ENCODE data around the gene BPTF. TPM values are rescaled to one million over a fixed set of nuclear protein-coding genes. Genes with fewer than 3 reads are reported as not detected.
A peak's percentile ranks its signal among the peaks of the same experiment; 100 is the strongest.
"Not testable (repeated sequence)": the region's sequence is repeated elsewhere in the genome, so short reads cannot be mapped to it uniquely, and the experiment has no call there.

The BPTF gene, protein sequence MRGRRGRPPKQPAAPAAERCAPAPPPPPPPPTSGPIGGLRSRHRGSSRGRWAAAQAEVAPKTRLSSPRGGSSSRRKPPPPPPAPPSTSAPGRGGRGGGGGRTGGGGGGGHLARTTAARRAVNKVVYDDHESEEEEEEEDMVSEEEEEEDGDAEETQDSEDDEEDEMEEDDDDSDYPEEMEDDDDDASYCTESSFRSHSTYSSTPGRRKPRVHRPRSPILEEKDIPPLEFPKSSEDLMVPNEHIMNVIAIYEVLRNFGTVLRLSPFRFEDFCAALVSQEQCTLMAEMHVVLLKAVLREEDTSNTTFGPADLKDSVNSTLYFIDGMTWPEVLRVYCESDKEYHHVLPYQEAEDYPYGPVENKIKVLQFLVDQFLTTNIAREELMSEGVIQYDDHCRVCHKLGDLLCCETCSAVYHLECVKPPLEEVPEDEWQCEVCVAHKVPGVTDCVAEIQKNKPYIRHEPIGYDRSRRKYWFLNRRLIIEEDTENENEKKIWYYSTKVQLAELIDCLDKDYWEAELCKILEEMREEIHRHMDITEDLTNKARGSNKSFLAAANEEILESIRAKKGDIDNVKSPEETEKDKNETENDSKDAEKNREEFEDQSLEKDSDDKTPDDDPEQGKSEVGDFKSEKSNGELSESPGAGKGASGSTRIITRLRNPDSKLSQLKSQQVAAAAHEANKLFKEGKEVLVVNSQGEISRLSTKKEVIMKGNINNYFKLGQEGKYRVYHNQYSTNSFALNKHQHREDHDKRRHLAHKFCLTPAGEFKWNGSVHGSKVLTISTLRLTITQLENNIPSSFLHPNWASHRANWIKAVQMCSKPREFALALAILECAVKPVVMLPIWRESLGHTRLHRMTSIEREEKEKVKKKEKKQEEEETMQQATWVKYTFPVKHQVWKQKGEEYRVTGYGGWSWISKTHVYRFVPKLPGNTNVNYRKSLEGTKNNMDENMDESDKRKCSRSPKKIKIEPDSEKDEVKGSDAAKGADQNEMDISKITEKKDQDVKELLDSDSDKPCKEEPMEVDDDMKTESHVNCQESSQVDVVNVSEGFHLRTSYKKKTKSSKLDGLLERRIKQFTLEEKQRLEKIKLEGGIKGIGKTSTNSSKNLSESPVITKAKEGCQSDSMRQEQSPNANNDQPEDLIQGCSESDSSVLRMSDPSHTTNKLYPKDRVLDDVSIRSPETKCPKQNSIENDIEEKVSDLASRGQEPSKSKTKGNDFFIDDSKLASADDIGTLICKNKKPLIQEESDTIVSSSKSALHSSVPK (N-terminal part only)
- 58.3 TPM for polyA plus RNA-seq (ENCODE audit: insufficient read length)

- DNase-seq (ENCODE audit: low read depth) = peak; percentile 87
Observed at GRCh38 chr17:67824735-67825626, at the start of gene BPTF. Gene BPTF, plus strand, starts transcription at chr17:67825503. Its CDS starts 222 bp downstream, at chr17:67825725.

DNA sequence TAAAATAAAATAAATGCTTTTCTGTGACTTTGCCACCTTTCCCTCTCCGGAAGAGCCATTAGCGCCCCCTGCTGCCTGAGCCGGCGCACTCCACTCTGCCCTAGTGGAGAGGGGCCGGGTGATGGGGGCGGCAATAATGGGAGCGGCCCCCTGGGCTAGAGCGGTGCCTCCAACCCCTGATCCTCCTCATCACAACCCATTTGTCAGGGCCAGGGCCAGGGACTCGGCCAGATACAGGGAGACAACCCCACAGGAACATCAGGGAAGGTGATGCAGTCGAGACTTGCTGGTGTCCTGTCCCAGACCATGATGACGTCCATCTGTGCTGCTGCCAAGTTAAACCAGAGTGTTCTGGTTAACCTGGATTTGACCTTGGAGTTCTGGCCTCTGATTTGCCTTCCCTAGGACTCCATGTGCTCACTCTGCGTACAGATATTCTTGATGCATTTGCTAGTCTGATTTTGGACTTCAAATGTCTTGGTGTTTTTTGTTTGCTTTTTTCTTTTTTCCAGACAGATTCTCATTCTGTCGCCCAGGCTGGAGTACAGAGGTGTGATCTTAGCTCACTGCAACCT is 46.1 kb upstream of the BPTF start:
- DNase-seq (ENCODE audit: low read depth) = peak; percentile 69

DNA sequence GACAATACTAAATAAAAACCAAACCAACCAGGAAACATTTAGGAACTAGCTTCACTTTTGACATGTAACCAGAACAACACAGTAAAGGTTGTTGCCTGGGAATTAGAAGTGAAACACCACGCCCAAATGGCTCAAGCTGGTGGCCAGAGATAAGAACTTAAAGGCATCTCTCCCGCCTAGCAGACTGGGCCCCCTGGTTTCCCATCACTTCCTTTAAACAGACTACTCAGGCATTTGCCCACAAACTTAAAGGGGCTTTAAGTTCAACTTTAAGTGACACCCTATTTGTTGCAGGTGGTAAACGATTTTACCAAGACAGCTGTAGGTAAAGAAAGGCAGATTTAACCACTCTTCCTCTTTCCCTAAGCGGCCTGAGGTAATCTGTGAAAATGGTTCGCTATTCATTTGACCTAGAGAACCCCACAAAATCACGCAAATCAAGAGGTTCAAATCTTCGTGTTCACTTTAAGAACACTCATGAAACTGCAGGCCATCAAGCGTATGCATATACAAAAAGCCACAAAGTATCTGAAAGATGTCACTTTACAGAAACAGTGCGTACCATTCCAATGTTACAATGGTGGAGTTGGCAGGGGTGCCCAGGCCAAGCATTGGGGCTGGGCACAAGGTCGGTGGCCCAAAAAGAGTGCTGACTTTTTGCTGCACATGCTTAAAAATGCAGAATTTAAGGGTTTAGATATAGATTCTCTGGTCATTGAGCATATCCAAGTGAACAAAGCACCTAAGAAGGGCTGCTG is 40.8 kb upstream of the BPTF start:
- no peak for DNase-seq (ENCODE audit: low read depth)

GRCh38 chr17:67785122-67785477 is 40.2 kb upstream of the BPTF start:
- no peak for DNase-seq (ENCODE audit: low read depth)

GRCh38 chr17:67785504-67785903 is 39.8 kb upstream of the BPTF start:
- no peak for DNase-seq (ENCODE audit: low read depth)

DNA sequence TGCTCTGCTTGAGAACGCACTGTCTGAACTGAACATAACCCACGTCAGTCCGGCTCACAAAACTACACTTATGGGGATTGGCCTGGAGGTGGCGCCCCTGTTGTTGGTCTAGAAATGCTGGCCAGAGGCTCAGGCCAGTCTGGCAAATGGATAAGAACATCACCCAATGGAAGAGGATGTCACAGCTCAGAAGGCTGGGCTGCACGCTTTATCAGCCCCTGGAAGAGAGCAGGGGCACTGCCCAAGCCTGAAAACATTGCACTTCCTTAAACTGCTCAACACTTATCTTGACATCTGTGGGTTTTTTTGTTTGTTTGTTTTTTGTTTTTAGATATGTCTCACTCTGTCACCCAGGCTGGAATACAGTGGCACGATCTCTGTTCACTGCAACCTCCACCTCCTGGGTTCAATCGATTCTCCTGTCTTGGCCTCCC is 24.8 kb upstream of the BPTF start:
- DNase-seq (ENCODE audit: low read depth) = no peak

DNA sequence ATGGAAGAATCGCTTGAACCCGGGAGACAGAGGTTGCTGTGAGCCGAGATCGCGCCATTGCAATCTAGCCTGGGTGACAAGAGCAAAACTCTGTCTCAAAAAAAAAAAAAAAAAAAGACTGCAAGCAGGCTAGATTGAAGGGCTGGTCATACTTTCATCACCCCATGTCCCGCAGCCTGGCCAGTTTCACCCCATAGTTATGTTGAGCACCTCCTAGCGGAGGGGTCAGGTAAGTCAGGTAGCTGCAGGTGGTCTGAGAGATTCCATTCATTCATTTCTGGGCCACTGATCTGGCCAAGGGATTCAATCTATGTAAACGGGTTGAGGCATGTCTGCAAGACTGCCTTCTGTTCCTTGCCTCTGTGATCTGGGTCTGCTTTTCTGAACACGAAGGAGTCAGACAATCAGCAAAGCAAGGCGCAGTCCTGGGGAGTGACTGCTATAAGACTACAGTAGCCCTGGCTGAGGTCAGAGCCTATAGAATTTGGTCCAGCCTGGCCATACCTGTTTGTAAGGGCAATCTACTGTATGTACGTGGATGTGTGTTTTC is 23.6 kb upstream of the BPTF start:
- no peak for DNase-seq (ENCODE audit: low read depth)

GRCh38 chr17:67810464-67810863 is 14.8 kb upstream of the BPTF start:
- no peak for DNase-seq (ENCODE audit: low read depth)

DNA sequence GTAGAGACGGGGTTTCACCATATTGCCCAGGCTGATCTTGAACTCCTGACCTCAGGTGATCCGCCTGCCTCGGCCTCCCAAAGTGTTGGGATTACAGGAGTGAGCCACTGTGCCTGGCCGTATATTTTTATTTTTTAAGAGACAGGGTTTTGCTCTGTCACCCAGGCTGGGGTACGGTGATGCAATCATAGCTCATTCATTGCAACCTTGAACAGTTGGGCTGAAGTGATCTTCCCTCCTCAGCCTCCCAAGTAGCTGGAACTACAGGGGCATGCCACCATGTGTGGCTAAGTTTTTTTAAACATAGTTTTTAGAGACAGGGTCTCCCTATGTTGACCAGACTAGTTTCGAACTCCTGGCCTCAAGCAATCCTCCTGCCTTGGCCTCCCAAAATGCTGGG is 12.9 kb upstream of the BPTF start:
- DNase-seq (ENCODE audit: low read depth) = not testable (repeated sequence)

DNA sequence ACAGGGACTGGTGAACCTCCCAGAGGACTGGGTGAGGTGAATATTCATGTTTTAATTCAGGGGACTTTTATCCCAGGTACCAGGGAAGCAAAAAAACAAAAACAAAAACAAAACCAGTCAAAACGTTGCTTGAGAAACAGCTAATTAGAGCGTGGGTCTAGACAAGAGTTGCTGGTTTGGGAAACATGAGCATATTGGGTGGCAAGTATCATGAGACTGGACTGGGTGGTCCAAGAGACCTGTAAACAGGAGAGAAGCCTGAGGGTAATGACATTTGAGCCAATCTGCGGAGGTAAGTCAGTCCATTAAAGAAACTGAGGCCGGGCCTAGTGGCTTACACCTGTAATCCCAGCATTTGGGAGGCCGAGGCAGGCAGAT is 11.5 kb upstream of the BPTF start:
- no peak for DNase-seq (ENCODE audit: low read depth)

DNA sequence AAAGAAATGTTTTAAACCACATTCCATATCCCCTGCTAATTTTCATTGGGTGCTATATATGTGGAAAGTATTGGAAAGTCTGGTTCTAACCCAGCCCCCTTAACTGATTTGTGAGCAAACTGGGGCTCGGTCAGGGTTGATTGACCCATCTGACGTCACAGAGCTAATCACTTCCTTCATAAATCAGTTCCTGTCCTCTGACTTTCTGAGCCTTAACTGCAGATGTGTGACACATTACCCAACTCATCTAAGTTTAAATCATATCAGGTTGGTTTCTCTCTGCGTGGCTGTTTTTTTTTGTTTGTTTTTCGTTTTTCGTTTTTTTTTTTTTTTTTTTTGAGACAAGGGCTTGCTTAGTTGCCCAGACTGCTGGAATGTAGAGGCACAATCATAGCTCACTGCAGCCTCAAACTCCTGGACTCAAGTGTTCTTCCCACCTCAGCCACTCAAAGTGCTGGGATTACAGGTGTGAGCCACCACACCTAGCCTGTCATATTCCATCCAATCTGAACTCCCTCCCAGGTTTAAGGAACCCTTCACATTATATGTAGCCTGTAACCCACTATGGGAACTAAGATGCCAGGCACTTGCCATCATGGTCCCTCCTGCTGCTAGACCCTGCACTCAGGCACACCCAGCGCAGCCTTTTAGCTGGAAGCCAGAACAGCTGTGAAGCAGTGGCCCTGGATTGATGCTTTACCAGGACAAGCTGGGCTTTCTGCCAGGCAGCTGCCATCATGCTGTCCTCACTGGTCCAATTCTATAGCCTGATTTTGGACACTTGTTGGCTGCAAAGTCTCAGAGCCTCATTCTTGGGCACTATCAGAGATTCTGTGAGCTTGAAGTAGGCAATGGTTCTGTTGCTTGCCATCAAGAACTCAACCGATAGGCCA is 6.9 kb upstream of the BPTF start:
- DNase-seq (ENCODE audit: low read depth) = no peak

DNA sequence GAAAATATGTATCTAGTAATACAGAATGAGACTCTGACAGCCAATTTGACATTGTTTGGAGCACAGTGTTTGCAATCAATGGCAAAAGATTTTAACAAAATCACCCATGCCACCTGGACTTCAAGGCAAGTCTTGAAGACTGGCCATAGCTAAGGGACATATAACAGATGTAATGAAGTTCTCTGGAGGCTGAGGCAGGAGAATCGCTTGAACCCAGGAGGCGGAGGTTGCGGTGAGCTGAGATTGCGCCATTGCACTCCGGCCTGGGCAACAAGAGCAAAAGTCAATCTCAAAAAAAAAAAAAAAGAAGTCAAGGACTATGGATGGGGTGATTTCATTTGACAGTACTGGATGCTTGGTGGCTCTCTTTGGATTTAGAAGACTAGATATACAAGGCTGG is 5.6 kb upstream of the BPTF start:
- no peak for DNase-seq (ENCODE audit: low read depth)

- no peak for DNase-seq (ENCODE audit: low read depth)
Observed at GRCh38 chr17:67821871-67822367, 3.4 kb upstream of the BPTF start.

GRCh38 chr17:67825627-67826601 is 611 bp downstream of the BPTF start:
- peak; percentile 31 for DNase-seq (ENCODE audit: low read depth)

- DNase-seq (ENCODE audit: low read depth) = no peak
Observed at GRCh38 chr17:67829331-67829730, 4.0 kb downstream of the BPTF start.

GRCh38 chr17:67830440-67830839 is 5.1 kb downstream of the BPTF start:
- DNase-seq (ENCODE audit: low read depth) = no peak

DNA sequence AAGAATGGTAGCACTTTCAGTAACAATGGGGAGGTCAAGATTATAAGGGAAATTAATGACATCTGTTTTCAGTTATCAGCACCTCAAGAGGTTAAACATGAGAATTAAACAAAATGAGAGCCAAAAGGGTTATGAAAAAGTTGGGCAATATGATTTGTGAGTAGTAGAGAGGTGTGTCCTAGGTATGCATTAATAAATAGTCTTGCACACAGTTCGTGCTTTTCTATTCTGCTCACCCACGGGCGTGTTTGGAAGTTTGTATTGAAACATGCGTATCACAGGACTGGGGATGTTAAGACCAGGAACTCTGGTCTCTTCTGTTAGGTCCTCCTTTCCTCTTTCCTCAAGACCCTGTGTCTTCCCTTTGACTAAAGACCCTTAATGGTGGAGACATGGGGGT is 6.0 kb downstream of the BPTF start:
- DNase-seq (ENCODE audit: low read depth) = no peak
